Liver (tissue), 9 donors: ENCODE results near the gene NDUFB7. TPM values are rescaled to one million over a fixed set of nuclear protein-coding genes. Genes with fewer than 3 reads are reported as not detected.

Source experiments
- DNase-seq: peaks from one replicate; pipeline ENCODE4 v3.0.0-alpha.2; 2017; ENCODE audit warnings: low spot score
- H3K27ac ChIP-seq, 2 donors: one replicate each; pipeline ENCODE4 v1.7.0; 2013; ENCODE audit warnings: inconsistent platforms in 2 of 2, low read length in 2 of 2, control low read depth in 1 of 2, low read depth in 1 of 2, mild to moderate bottlenecking in 1 of 2
- H3K27me3 ChIP-seq, 4 donors: one replicate each; pipeline versions ENCODE4 v1.6.1 to v1.7.0; 2013; ENCODE audit warnings: low read length in 3 of 4, inconsistent platforms in 1 of 4, mild to moderate bottlenecking in 1 of 4, moderate library complexity in 1 of 4; ENCODE audit not compliant: control insufficient read depth in 4 of 4, insufficient read depth in 4 of 4
- H3K36me3 ChIP-seq, 4 donors: one replicate each; pipeline versions ENCODE4 v1.6.1 to v1.7.0; 2013; ENCODE audit warnings: low read length in 3 of 4, mild to moderate bottlenecking in 3 of 4, low read depth in 1 of 4, moderate library complexity in 1 of 4; ENCODE audit not compliant: control insufficient read depth in 4 of 4, insufficient read depth in 3 of 4
- H3K4me1 ChIP-seq, 4 donors: one replicate each; pipeline versions ENCODE4 v1.6.1 to v1.7.0; 2013; ENCODE audit warnings: low read length in 3 of 4, mild to moderate bottlenecking in 3 of 4, moderate library complexity in 1 of 4; ENCODE audit not compliant: control insufficient read depth in 4 of 4, insufficient read depth in 4 of 4
- H3K4me3 ChIP-seq, 3 donors: one replicate each; pipeline versions ENCODE4 v1.6.1 to v1.7.0; 2013; ENCODE audit warnings: low read length in 3 of 3, control low read depth in 1 of 3, low read depth in 1 of 3, mild to moderate bottlenecking in 1 of 3
- H3K9ac ChIP-seq, 2 donors: one replicate each; pipeline ENCODE4 v1.7.0; 2013; ENCODE audit warnings: low read length in 2 of 2, mild to moderate bottlenecking in 2 of 2, moderate library complexity in 2 of 2, control low read depth in 1 of 2, low read depth in 1 of 2
- H3K9me3 ChIP-seq, 4 donors: one replicate each; pipeline versions ENCODE4 v1.6.1 to v1.7.0; 2013; ENCODE audit warnings: low read length in 3 of 4; ENCODE audit not compliant: control insufficient read depth in 4 of 4
- CTCF ChIP-seq: fragments of 150-350 bp; IDR thresholded peaks from 2 replicates; pipeline ENCODE4 v1.5.1; 2017; ENCODE audit warnings: improper control_type of control experiment, low read depth, low read length; ENCODE audit not compliant: missing input control
- EGR1 ChIP-seq, 2 donors: IDR thresholded peaks; 2 replicates each; pipeline ENCODE4 v1.6.1; 2016 to 2018; ENCODE audit warnings: antibody characterized with exemption in 2 of 2, low read depth in 2 of 2
- FOXA1 ChIP-seq: IDR thresholded peaks from 2 replicates; pipeline ENCODE4 v1.6.1; 2016; ENCODE audit warnings: antibody characterized with exemption
- FOXA2 ChIP-seq: IDR thresholded peaks from 2 replicates; pipeline ENCODE4 v1.6.1; 2016; ENCODE audit warnings: antibody characterized with exemption
- GABPA ChIP-seq, 2 donors: IDR thresholded peaks in 1 of 2; conservative IDR thresholded peaks in 1 of 2; 2 replicates each; pipeline ENCODE4 v1.6.1; 2016; ENCODE audit warnings: antibody characterized with exemption in 2 of 2, mild to moderate bottlenecking in 1 of 2, moderate library complexity in 1 of 2
- HNF4G ChIP-seq: IDR thresholded peaks from 2 replicates; pipeline ENCODE4 v1.6.1; 2016; ENCODE audit warnings: antibody characterized with exemption
- JUND ChIP-seq, 2 donors: IDR thresholded peaks; 2 replicates each; pipeline ENCODE4 v1.6.1; 2016; ENCODE audit warnings: antibody characterized with exemption in 2 of 2
- RAD21 ChIP-seq, 2 donors: IDR thresholded peaks; 2 replicates each; pipeline ENCODE4 v1.6.1; 2016; ENCODE audit warnings: antibody characterized with exemption in 2 of 2, mild to moderate bottlenecking in 2 of 2
- REST ChIP-seq: IDR thresholded peaks from 2 replicates; pipeline ENCODE4 v1.6.1; 2016; ENCODE audit warnings: antibody characterized with exemption, mild to moderate bottlenecking
- RXRA ChIP-seq, 2 donors: IDR thresholded peaks; 2 replicates each; pipeline ENCODE4 v1.6.1; 2017 to 2018; ENCODE audit warnings: antibody characterized with exemption in 2 of 2, mild to moderate bottlenecking in 1 of 2
- SP1 ChIP-seq: IDR thresholded peaks from 2 replicates; pipeline ENCODE4 v1.6.1; 2018; ENCODE audit warnings: antibody characterized with exemption, mild to moderate bottlenecking
- TAF1 ChIP-seq: conservative IDR thresholded peaks from 2 replicates; pipeline ENCODE4 v1.6.1; 2016; ENCODE audit warnings: antibody characterized with exemption, mild to moderate bottlenecking
- YY1 ChIP-seq: IDR thresholded peaks from 2 replicates; pipeline ENCODE4 v1.6.1; 2016; ENCODE audit warnings: antibody characterized with exemption, mild to moderate bottlenecking
- ZBTB33 ChIP-seq: IDR thresholded peaks from 2 replicates; pipeline ENCODE4 v1.6.1; 2016; ENCODE audit warnings: antibody characterized with exemption
- WGBS: extraction: QIAGEN DNeasy Blood & Tissue Kit; methylation state at CpG from one replicate; pipeline ENCODE4 v1.1.7; 2013; 5-methylcytosine and 5-hydroxymethylcytosine counted together
- polyA plus RNA-seq, 2 donors: library from polyadenylated mRNA; stranded (reverse) in 1 of 2; unstranded in 1 of 2; fragments of 200-250 nt in 1 of 2; fragments of >200 nt in 1 of 2; fragmentation: Nextera tagmentation in 1 of 2; extraction: Ambion mirVana in 1 of 2; gene quantifications; one replicate each; pipeline versions ENCODE4 v1.2.1 to v1.2.3, GENCODE V29; 2013 to 2015
- total RNA-seq, 2 donors: library from RNA; depleted of rRNA; stranded (reverse); fragments of >200 nt; gene quantifications; one replicate each; pipeline ENCODE4 v1.2.3, GENCODE V29; 2014
- donor health status: healthy.
- donor health status: healthy.
- donor health status: healthy.
- donor health status: healthy.
- donor health status: healthy.

The NDUFB7 gene
- total and polyA plus RNA-seq, 4 donors: 110 to 293 (median 252) TPM

GRCh38 chr19:14563989-14564651, 7.7 kb downstream of the NDUFB7 start (continued):
- TF ChIP-seq YY1 (no peak), SP1 (no peak), RXRA (IDR thresholded peaks at IDR 0.05) (no peak), REST (no peak), FOXA1 (no peak)

GRCh38 chr19:14563590-14563926, 8.3 kb downstream of the NDUFB7 start:
- H3K9ac ChIP-seq: no peak overlapping the region
- H3K27ac ChIP-seq: no peak overlapping the region
- peaks cover 0 to 24% (median 17%) of the 10 kb centered on the region in 4 donors for H3K4me1 ChIP-seq
- no peak overlapping the region for H3K4me3 ChIP-seq
- H3K27me3 ChIP-seq: no peaks in the 10 kb centered on the region
- no peak for DNase-seq
- TF ChIP-seq GABPA (IDR thresholded peaks at IDR 0.05 in 1 of 2, conservative IDR thresholded peaks at IDR 0.05 in 1 of 2) (no peak), SP1 (no peak), RAD21 (IDR thresholded peaks at IDR 0.05) (no peak), JUND (IDR thresholded peaks at IDR 0.05) (no peak), REST (no peak), EGR1 (IDR thresholded peaks at IDR 0.05; ENCODE audit: low read depth in 2 of 2) (no peak), TAF1 (no peak), HNF4G (no peak), FOXA2 (no peak), CTCF (no peak), RXRA (IDR thresholded peaks at IDR 0.05) (no peak), ZBTB33 (no peak)
- H3K36me3 ChIP-seq: peaks cover 0 to 11% (median 3%) of the 10 kb centered on the region in 4 donors
- no peaks in the 10 kb centered on the region for H3K9me3 ChIP-seq
- WGBS: 97% methylated on average over 16 of the region's 16 CpGs
